ENCODE results near the gene DGKQ.

DGKQ gene

DNA sequence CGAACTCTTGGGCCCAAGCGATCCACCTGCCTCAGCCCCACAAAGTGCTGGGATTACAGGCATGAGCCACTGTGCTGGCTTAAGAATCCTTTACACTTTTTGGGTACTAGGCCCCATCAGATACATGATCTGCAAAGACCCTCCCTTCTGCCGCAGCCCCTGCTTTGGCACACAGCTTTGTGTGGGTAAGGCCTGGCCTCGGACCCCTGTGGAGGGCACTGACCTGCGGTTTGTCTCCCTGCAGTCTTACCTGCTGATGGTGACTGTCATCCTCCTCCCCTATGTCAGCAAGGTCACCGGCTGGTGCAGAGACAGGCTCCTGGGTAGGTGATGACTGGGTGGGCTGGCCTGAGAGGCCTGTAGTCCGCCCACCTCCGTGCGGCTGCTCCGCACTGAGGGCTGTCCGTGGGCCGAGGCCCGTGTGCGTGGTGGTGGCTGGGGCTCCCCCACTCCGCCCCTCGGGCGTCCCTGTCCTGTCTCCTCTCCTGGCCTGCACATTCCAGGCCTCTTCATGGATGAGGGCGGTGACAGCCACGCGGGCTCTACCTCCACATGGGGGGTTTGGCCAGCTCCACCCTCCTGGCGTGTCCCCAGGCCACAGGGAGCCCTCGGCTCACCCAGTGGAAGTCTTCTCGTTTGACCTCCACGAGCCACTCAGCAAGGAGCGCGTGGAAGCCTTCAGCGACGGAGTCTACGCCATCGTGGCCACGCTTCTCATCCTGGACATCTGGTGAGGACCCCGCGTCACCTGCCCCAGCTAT, 18.0 kb downstream of the DGKQ start:
- Histone ChIP-seq H3K79me2 (ENCODE audit: low read length) (no peaks in the 10 kb centered on the region), H3K4me2 (ENCODE audit: low read length) (no peak overlapping the region), H3K9ac (ENCODE audit: low read length) (no peak overlapping the region), H3K36me3 (replicated peaks; ENCODE audit: low read depth, low read length) (no peaks in the 10 kb centered on the region), H3K27me3 (ENCODE audit: low read depth, low read length) (no peaks in the 10 kb centered on the region), H4K20me1 (ENCODE audit: insufficient read depth, low read length) (no peaks in the 10 kb centered on the region), H2AFZ (ENCODE audit: low read depth, low read length) (no peak overlapping the region), H3K4me1 (ENCODE audit: low read length) (no peaks in the 10 kb centered on the region), H3K9me3 (ENCODE audit: insufficient read depth, low read length) (no peaks in the 10 kb centered on the region), H3K27ac (ENCODE audit: low read length) (no peak overlapping the region), H3K4me3 (ENCODE audit: low read length) (no peak overlapping the region)
- TF ChIP-seq EZH2phosphoT487 (IDR thresholded peaks at IDR 0.05; ENCODE audit: low read depth) = no peak
- TF ChIP-seq, protein P1, sequence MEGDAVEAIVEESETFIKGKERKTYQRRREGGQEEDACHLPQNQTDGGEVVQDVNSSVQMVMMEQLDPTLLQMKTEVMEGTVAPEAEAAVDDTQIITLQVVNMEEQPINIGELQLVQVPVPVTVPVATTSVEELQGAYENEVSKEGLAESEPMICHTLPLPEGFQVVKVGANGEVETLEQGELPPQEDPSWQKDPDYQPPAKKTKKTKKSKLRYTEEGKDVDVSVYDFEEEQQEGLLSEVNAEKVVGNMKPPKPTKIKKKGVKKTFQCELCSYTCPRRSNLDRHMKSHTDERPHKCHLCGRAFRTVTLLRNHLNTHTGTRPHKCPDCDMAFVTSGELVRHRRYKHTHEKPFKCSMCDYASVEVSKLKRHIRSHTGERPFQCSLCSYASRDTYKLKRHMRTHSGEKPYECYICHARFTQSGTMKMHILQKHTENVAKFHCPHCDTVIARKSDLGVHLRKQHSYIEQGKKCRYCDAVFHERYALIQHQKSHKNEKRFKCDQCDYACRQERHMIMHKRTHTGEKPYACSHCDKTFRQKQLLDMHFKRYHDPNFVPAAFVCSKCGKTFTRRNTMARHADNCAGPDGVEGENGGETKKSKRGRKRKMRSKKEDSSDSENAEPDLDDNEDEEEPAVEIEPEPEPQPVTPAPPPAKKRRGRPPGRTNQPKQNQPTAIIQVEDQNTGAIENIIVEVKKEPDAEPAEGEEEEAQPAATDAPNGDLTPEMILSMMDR (IDR thresholded peaks at IDR 0.05; ENCODE audit: low read depth, low read length) = no peak

DNA sequence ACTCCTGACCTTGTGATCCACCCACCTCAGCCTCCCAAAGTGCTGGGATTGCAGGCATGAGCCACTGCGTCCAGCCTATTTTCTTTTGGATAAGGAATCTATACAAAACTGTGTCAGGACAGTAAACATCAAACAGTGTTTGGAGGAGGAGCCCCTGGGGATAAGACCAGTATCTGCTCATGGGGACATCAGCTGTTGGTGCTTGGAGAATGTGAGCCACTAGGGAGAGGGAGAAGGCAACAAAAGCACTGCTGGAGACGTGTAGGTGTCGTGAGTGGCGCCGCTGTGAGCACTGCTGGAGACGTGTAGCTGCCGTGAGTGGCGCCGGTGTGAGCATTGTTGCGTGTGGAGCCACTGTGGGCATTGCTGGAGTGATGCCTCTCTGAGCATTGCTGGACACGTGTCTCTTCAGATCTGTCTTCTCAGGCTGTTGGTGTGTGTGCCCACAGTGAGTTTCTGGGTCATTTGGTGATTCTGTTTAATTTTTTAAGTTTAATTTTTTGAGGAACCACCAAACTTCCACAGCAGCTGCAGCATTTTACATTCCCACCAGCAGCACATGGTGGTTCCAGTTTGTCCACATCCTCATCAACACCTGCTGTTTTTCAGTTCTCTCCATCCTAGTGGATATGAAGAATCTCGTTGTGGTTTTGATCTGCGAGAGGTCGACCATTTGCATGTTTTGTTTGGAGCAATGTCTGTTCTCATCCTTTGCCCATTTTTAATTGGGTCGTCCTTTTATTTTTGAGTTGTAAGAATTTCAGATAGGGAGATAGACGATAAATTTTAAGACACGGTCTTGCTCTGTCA, 19.0 kb downstream of the DGKQ start:
- Histone ChIP-seq H3K4me2 (ENCODE audit: low read length) (no peak overlapping the region), H3K36me3 (replicated peaks; ENCODE audit: low read depth, low read length) (no peaks in the 10 kb centered on the region), H2AFZ (ENCODE audit: low read depth, low read length) (no peak overlapping the region), H3K27ac (ENCODE audit: low read length) (no peak overlapping the region), H3K9ac (ENCODE audit: low read length) (no peak overlapping the region), H3K79me2 (ENCODE audit: low read length) (no peaks in the 10 kb centered on the region), H3K27me3 (ENCODE audit: low read depth, low read length) (no peaks in the 10 kb centered on the region), H4K20me1 (ENCODE audit: insufficient read depth, low read length) (no peaks in the 10 kb centered on the region), H3K9me3 (ENCODE audit: insufficient read depth, low read length) (no peaks in the 10 kb centered on the region), H3K4me3 (ENCODE audit: low read length) (no peak overlapping the region), H3K4me1 (ENCODE audit: low read length) (no peaks in the 10 kb centered on the region)
- TF ChIP-seq EZH2phosphoT487 (IDR thresholded peaks at IDR 0.05; ENCODE audit: low read depth) = no peak
- TF ChIP-seq, protein P1 (IDR thresholded peaks at IDR 0.05; ENCODE audit: low read depth, low read length) = no peak

DNA sequence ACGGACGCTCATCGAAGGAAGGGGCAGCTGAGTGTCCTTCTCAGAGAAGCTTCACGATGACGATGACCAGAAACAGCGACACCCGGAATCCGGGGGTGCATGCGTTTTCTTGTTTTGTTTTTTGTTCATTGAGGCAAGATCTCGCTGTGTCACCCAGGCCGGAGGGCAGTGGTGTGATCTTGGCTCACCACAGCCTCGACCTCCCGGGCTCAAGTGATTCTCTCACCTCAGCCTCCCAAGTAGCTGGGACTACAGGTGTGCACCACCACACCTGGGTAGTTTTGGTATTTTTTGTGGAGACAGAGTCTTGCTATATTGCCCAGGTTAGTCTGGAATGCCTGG, 19.8 kb downstream of the DGKQ start:
- H2AFZ ChIP-seq (ENCODE audit: low read depth, low read length) = no peak overlapping the region

More for the DNA sequence above, 19.8 kb downstream of the DGKQ start:
- Histone ChIP-seq H3K36me3 (replicated peaks; ENCODE audit: low read depth, low read length) (no peaks in the 10 kb centered on the region), H3K79me2 (ENCODE audit: low read length) (no peaks in the 10 kb centered on the region), H3K4me2 (ENCODE audit: low read length) (no peak overlapping the region), H3K27me3 (ENCODE audit: low read depth, low read length) (no peaks in the 10 kb centered on the region), H3K9ac (ENCODE audit: low read length) (no peak overlapping the region), H4K20me1 (ENCODE audit: insufficient read depth, low read length) (no peaks in the 10 kb centered on the region), H3K4me1 (ENCODE audit: low read length) (no peaks in the 10 kb centered on the region), H3K9me3 (ENCODE audit: insufficient read depth, low read length) (no peaks in the 10 kb centered on the region), H3K27ac (ENCODE audit: low read length) (no peak overlapping the region), H3K4me3 (ENCODE audit: low read length) (no peak overlapping the region)
- TF ChIP-seq EZH2phosphoT487 (IDR thresholded peaks at IDR 0.05; ENCODE audit: low read depth) = no peak
- TF ChIP-seq, protein P1 (IDR thresholded peaks at IDR 0.05; ENCODE audit: low read depth, low read length) = no peak
